Parathyroid adenoma (tissue), 2 donors: ENCODE data around the gene CELA2B.

Experiments
- H2AFZ ChIP-seq: fragments of 300-600 bp; sonication (generic); one replicate; pipeline ENCODE4 v1.7.0; 2017; ENCODE audit warnings: antibody characterized with exemption, mild to moderate bottlenecking
- H3K27ac ChIP-seq: fragments of 300-600 bp; sonication (generic); one replicate; pipeline ENCODE4 v1.7.0; 2017
- H3K27me3 ChIP-seq: fragments of 300-600 bp; sonication (generic); one replicate; pipeline ENCODE4 v1.7.0; 2017; ENCODE audit warnings: low read length; ENCODE audit not compliant: control insufficient read depth, insufficient read depth
- H3K36me3 ChIP-seq: fragments of 300-600 bp; sonication (generic); one replicate; pipeline ENCODE4 v1.7.0; 2017; ENCODE audit warnings: low read length; ENCODE audit not compliant: control insufficient read depth, insufficient read depth
- H3K4me1 ChIP-seq: fragments of 300-600 bp; sonication (generic); one replicate; pipeline ENCODE4 v1.7.0; 2017; ENCODE audit warnings: control low read depth
- H3K4me2 ChIP-seq: fragments of 300-600 bp; sonication (generic); one replicate; pipeline ENCODE4 v1.7.0; 2017; ENCODE audit warnings: low read length
- H3K4me3 ChIP-seq: fragments of 300-600 bp; sonication (generic); one replicate; pipeline ENCODE4 v1.7.0; 2017; ENCODE audit warnings: low read depth, low read length
- H3K79me2 ChIP-seq: fragments of 300-600 bp; sonication (generic); one replicate; pipeline ENCODE4 v1.7.0; 2017; ENCODE audit warnings: control low read depth
- H3K9ac ChIP-seq: fragments of 300-600 bp; sonication (generic); one replicate; pipeline ENCODE4 v1.7.0; 2017; ENCODE audit warnings: mild to moderate bottlenecking
- H3K9me3 ChIP-seq: fragments of 300-600 bp; sonication (generic); one replicate; pipeline ENCODE4 v1.7.0; 2017; ENCODE audit warnings: low read length; ENCODE audit not compliant: control insufficient read depth
- TF ChIP-seq, protein P1 (sequence below): fragments of 300-600 bp; sonication (generic); IDR thresholded peaks from one replicate; pipeline ENCODE4 v1.7.0; 2017; ENCODE audit warnings: antibody characterized with exemption, mild to moderate bottlenecking
- donor health status: primary hyperparathyroidism.

CELA2B gene

DNA sequence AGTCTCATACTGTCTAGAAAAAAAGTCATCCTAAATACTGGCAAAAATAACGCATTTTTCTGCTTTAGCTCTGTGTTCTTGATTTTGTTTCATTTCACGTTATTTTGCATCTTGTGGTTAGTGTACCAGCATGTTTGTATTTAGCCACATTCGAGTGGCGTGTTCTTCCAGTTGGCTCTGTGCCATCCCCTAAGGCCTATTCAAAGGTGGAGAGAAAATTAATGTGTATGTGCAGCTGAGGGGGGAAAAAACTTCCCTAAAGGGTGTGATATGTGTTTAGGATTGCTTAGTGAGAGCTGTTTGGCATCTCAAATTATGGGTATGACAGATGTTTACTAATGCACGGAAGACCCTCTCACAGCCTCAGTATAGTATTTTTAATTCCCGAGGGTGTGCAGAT is 62.9 kb downstream of the CELA2B start:
- Histone ChIP-seq H3K4me1 (no peaks in the 10 kb centered on the region), H3K4me3 (no peak overlapping the region), H3K27me3 (no peaks in the 10 kb centered on the region), H3K9ac (no peak overlapping the region), H3K4me2 (no peak overlapping the region), H3K36me3 (no peaks in the 10 kb centered on the region), H3K79me2 (no peaks in the 10 kb centered on the region), H3K9me3 (no peaks in the 10 kb centered on the region), H2AFZ (no peak overlapping the region), H3K27ac (no peak overlapping the region)
- TF ChIP-seq, protein P1, sequence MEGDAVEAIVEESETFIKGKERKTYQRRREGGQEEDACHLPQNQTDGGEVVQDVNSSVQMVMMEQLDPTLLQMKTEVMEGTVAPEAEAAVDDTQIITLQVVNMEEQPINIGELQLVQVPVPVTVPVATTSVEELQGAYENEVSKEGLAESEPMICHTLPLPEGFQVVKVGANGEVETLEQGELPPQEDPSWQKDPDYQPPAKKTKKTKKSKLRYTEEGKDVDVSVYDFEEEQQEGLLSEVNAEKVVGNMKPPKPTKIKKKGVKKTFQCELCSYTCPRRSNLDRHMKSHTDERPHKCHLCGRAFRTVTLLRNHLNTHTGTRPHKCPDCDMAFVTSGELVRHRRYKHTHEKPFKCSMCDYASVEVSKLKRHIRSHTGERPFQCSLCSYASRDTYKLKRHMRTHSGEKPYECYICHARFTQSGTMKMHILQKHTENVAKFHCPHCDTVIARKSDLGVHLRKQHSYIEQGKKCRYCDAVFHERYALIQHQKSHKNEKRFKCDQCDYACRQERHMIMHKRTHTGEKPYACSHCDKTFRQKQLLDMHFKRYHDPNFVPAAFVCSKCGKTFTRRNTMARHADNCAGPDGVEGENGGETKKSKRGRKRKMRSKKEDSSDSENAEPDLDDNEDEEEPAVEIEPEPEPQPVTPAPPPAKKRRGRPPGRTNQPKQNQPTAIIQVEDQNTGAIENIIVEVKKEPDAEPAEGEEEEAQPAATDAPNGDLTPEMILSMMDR: no peak

DNA sequence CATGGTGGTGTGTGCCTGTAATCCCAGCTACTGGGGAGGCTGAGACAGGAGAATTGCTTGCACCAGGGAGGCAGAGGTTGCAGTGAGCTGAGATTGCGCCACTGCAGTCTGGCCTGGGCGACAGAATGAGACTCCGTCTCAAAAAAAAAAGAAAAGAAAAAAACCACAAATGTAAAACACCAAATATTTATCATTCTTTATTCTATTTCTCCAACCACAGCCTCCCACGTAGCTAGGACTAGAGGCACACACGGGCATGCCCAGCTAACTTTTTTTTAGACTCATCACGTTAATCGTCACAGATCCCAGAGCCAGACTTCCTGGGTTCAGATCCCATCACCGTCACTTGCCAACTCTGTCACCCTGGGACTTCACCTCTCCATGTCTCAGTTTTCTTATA is 64.3 kb downstream of the CELA2B start:
- Histone ChIP-seq H3K79me2 (no peaks in the 10 kb centered on the region), H3K9me3 (no peaks in the 10 kb centered on the region), H3K27ac (no peak overlapping the region), H3K9ac (no peak overlapping the region), H3K36me3 (no peaks in the 10 kb centered on the region), H3K4me2 (no peak overlapping the region), H3K4me1 (no peaks in the 10 kb centered on the region), H3K4me3 (no peak overlapping the region), H3K27me3 (no peaks in the 10 kb centered on the region), H2AFZ (no peak overlapping the region)
- TF ChIP-seq, protein P1: no peak
